Measurements from ENCODE around the gene PAPPA2. TPM values are rescaled to one million over a fixed set of nuclear protein-coding genes. Genes with fewer than 3 reads are reported as not detected.

Gene PAPPA2
- total RNA-seq, 3 donors from 2014 or later (not counting 1 experiment from before 2014, with no cell fraction given): 0.48 TPM; not detected in 2

DNA sequence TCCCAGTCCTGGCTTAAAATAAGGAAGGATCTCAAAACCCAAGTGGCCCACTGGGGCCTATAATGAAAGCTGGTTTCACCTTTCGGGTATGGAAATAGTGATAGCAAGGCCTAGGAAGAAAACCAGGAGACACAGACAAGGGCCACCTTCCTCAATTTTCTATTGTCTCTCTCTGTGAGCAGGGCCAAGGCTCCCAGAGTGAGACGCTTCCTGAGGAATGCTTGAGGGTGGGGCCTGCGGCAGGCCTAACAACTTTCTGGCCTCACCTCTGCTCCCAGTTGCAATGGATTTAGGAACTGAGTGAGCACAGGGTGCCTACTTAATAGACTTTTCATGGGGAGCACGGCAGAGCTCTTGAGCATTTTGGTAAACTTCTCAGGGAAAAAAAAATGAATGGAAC is 400.6 kb downstream of the PAPPA2 start:
- Histone ChIP-seq H3K36me3 (ENCODE audit: control insufficient read depth, insufficient read depth, low read length) (no peaks in the 10 kb centered on the region), H3K9me3 (ENCODE audit: control insufficient read depth, insufficient read depth, low read length) (no peaks in the 10 kb centered on the region), H3K4me3 (ENCODE audit: low read length) (no peak overlapping the region), H3K27me3 (ENCODE audit: control insufficient read depth, insufficient read depth, low read length) (no peaks in the 10 kb centered on the region), H3K4me1 (ENCODE audit: control insufficient read depth, insufficient read depth, low read length) (no peaks in the 10 kb centered on the region), H3K27ac (ENCODE audit: low read length) (no peak overlapping the region)
- H3K27me3 Mint-ChIP-seq (ENCODE audit: low read depth in 2 of 2): no peaks in the 10 kb centered on the region
- intact Hi-C loops (cut with micrococcal nuclease): no loop called here
- H3K4me3 Mint-ChIP-seq: no peak overlapping the region
- no peaks in the 10 kb centered on the region for H3K4me1 Mint-ChIP-seq
- WGBS (ENCODE audit: insufficient coverage): 84% methylated on average over 4 of the region's 4 CpGs
- ATAC-seq: no peak
- DNase-seq: no peak
- TF ChIP-seq, protein P1, sequence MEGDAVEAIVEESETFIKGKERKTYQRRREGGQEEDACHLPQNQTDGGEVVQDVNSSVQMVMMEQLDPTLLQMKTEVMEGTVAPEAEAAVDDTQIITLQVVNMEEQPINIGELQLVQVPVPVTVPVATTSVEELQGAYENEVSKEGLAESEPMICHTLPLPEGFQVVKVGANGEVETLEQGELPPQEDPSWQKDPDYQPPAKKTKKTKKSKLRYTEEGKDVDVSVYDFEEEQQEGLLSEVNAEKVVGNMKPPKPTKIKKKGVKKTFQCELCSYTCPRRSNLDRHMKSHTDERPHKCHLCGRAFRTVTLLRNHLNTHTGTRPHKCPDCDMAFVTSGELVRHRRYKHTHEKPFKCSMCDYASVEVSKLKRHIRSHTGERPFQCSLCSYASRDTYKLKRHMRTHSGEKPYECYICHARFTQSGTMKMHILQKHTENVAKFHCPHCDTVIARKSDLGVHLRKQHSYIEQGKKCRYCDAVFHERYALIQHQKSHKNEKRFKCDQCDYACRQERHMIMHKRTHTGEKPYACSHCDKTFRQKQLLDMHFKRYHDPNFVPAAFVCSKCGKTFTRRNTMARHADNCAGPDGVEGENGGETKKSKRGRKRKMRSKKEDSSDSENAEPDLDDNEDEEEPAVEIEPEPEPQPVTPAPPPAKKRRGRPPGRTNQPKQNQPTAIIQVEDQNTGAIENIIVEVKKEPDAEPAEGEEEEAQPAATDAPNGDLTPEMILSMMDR (IDR thresholded peaks at IDR 0.05): no peak
- H3K36me3 Mint-ChIP-seq: no peaks in the 10 kb centered on the region
- peaks cover 0 to 2% of the 10 kb centered on the region in 2 donors for H3K9me3 Mint-ChIP-seq
- no peak overlapping the region for H3K27ac Mint-ChIP-seq

DNA sequence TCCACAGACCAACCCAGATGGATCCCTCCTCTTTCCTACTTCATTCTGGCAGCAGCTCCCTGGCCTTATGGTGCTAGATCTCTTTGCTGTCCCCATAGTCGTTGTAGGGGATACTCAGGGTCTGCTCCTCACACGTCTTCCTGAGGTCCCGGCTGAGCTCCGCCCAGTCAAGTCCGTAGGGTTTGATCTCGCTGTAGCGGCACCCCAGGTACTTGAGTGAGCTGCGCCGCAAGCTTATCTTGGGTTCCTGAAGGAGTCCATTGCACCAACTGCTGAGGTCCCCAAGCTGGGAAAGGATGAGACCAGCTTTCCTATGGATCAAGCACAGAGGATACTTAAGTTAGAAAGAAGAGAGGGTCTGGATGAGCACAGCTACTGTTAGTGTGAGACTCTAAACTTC is 401.2 kb downstream of the PAPPA2 start:
- H3K4me3 ChIP-seq (ENCODE audit: low read length): no peak overlapping the region
- 93% methylated on average over 9 of the region's 9 CpGs for WGBS (ENCODE audit: insufficient coverage)
- H3K4me1 Mint-ChIP-seq: no peaks in the 10 kb centered on the region
- no peaks in the 10 kb centered on the region for H3K36me3 ChIP-seq (ENCODE audit: control insufficient read depth, insufficient read depth, low read length)
- no peaks in the 10 kb centered on the region for H3K4me1 ChIP-seq (ENCODE audit: control insufficient read depth, insufficient read depth, low read length)
- no peak for ATAC-seq
- no peak overlapping the region for H3K27ac ChIP-seq (ENCODE audit: low read length)
- TF ChIP-seq, protein P1 (IDR thresholded peaks at IDR 0.05): no peak
- H3K9me3 ChIP-seq (ENCODE audit: control insufficient read depth, insufficient read depth, low read length): no peaks in the 10 kb centered on the region
- DNase-seq: no peak
- no peak overlapping the region for H3K4me3 Mint-ChIP-seq
- H3K27me3 ChIP-seq (ENCODE audit: control insufficient read depth, insufficient read depth, low read length): no peaks in the 10 kb centered on the region
- no peaks in the 10 kb centered on the region for H3K36me3 Mint-ChIP-seq
- no peak overlapping the region for H3K27ac Mint-ChIP-seq
- intact Hi-C loops (cut with micrococcal nuclease): no loop called here
- peaks cover 0 to 2% of the 10 kb centered on the region in 2 donors for H3K9me3 Mint-ChIP-seq
- H3K27me3 Mint-ChIP-seq (ENCODE audit: low read depth in 2 of 2): no peaks in the 10 kb centered on the region

GRCh38 chr1:176866011-176866714 is 403.2 kb downstream of the PAPPA2 start:
- no peak overlapping the region for H3K27ac Mint-ChIP-seq
- WGBS (ENCODE audit: insufficient coverage): no CpG with 5 or more reads among the region's 1 CpG
- Histone ChIP-seq H3K4me3 (ENCODE audit: low read length) (no peak overlapping the region), H3K9me3 (ENCODE audit: control insufficient read depth, insufficient read depth, low read length) (no peaks in the 10 kb centered on the region), H3K27ac (ENCODE audit: low read length) (no peak overlapping the region), H3K36me3 (ENCODE audit: control insufficient read depth, insufficient read depth, low read length) (no peaks in the 10 kb centered on the region), H3K4me1 (ENCODE audit: control insufficient read depth, insufficient read depth, low read length) (no peaks in the 10 kb centered on the region), H3K27me3 (ENCODE audit: control insufficient read depth, insufficient read depth, low read length) (no peaks in the 10 kb centered on the region)
- no peaks in the 10 kb centered on the region for H3K4me1 Mint-ChIP-seq
- no peak for ATAC-seq
- no peak for DNase-seq
- no peaks in the 10 kb centered on the region for H3K27me3 Mint-ChIP-seq (ENCODE audit: low read depth in 2 of 2)
- H3K36me3 Mint-ChIP-seq: no peaks in the 10 kb centered on the region
- H3K9me3 Mint-ChIP-seq: peaks cover 0 to 2% of the 10 kb centered on the region in 2 donors
- TF ChIP-seq, protein P1 (IDR thresholded peaks at IDR 0.05): no peak
- no peak overlapping the region for H3K4me3 Mint-ChIP-seq
- intact Hi-C loops (cut with micrococcal nuclease): no loop called here

- Mint-ChIP-seq H3K4me1 (no peaks in the 10 kb centered on the region), H3K4me3 (no peak overlapping the region), H3K9me3 (peaks cover 0 to 2% of the 10 kb centered on the region in 2 donors), H3K27ac (no peak overlapping the region), H3K27me3 (ENCODE audit: low read depth in 2 of 2) (no peaks in the 10 kb centered on the region), H3K36me3 (no peaks in the 10 kb centered on the region)
- H3K36me3 ChIP-seq (ENCODE audit: control insufficient read depth, insufficient read depth, low read length): no peaks in the 10 kb centered on the region
- intact Hi-C loops (cut with micrococcal nuclease): no loop called here
- TF ChIP-seq, protein P1 (IDR thresholded peaks at IDR 0.05): no peak
- 87% methylated on average over 4 of the region's 4 CpGs for WGBS (ENCODE audit: insufficient coverage)
- no peak overlapping the region for H3K27ac ChIP-seq (ENCODE audit: low read length)
- no peaks in the 10 kb centered on the region for H3K27me3 ChIP-seq (ENCODE audit: control insufficient read depth, insufficient read depth, low read length)
- no peak for DNase-seq
- no peak overlapping the region for H3K4me3 ChIP-seq (ENCODE audit: low read length)
- H3K9me3 ChIP-seq (ENCODE audit: control insufficient read depth, insufficient read depth, low read length): no peaks in the 10 kb centered on the region
- no peak for ATAC-seq
- H3K4me1 ChIP-seq (ENCODE audit: control insufficient read depth, insufficient read depth, low read length): no peaks in the 10 kb centered on the region
Measured at GRCh38 chr1:176869577-176869976, 406.6 kb downstream of the PAPPA2 start.

Data from natural killer cell (primary cell).